SK-N-SH (cell line): Measurements from ENCODE around the gene PCDHGB4.

Source experiments
- FOXJ3 ChIP-seq: sonication (generic); formaldehyde crosslinking; IDR thresholded peaks from 2 replicates; pipeline ENCODE4 v1.5.1; 2020; ENCODE audit warnings: mild to moderate bottlenecking, missing genetic modification reagents
- GATA2 ChIP-seq: sonication (generic); formaldehyde crosslinking; IDR thresholded peaks from 2 replicates; pipeline ENCODE4 v1.5.0; 2020; ENCODE audit warnings: mild to moderate bottlenecking, missing genetic modification reagents
- POLR2AphosphoS5 ChIP-seq: IDR thresholded peaks from 2 replicates; pipeline ENCODE4 v1.6.1; 2012; ENCODE audit warnings: low read depth, low read length
- TF ChIP-seq, protein P1 (sequence below): fragments of 200-600 bp; sonication (generic); IDR thresholded peaks from 2 replicates; pipeline ENCODE4 v1.6.1; 2017; ENCODE audit warnings: antibody characterized with exemption, mild to moderate bottlenecking, moderate library complexity

GRCh38 chr5:141342773-141343172 is 44.7 kb upstream of the PCDHGB4 start:
- TF ChIP-seq FOXJ3 (CRISPR knock-in tag) (no peak), GATA2 (CRISPR knock-in tag) (no peak), POLR2AphosphoS5 (no peak)
- TF ChIP-seq, protein P1, sequence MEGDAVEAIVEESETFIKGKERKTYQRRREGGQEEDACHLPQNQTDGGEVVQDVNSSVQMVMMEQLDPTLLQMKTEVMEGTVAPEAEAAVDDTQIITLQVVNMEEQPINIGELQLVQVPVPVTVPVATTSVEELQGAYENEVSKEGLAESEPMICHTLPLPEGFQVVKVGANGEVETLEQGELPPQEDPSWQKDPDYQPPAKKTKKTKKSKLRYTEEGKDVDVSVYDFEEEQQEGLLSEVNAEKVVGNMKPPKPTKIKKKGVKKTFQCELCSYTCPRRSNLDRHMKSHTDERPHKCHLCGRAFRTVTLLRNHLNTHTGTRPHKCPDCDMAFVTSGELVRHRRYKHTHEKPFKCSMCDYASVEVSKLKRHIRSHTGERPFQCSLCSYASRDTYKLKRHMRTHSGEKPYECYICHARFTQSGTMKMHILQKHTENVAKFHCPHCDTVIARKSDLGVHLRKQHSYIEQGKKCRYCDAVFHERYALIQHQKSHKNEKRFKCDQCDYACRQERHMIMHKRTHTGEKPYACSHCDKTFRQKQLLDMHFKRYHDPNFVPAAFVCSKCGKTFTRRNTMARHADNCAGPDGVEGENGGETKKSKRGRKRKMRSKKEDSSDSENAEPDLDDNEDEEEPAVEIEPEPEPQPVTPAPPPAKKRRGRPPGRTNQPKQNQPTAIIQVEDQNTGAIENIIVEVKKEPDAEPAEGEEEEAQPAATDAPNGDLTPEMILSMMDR: no peak
